TTC549 (cell line): ENCODE data around the gene SLC4A5.

Experiments
- FAIRE-seq: peaks from 2 replicates; lab custom pipeline; 2012; peaks lifted over from hg19 to GRCh38; lab: Jason Lieb, UNC

SLC4A5 gene, protein sequence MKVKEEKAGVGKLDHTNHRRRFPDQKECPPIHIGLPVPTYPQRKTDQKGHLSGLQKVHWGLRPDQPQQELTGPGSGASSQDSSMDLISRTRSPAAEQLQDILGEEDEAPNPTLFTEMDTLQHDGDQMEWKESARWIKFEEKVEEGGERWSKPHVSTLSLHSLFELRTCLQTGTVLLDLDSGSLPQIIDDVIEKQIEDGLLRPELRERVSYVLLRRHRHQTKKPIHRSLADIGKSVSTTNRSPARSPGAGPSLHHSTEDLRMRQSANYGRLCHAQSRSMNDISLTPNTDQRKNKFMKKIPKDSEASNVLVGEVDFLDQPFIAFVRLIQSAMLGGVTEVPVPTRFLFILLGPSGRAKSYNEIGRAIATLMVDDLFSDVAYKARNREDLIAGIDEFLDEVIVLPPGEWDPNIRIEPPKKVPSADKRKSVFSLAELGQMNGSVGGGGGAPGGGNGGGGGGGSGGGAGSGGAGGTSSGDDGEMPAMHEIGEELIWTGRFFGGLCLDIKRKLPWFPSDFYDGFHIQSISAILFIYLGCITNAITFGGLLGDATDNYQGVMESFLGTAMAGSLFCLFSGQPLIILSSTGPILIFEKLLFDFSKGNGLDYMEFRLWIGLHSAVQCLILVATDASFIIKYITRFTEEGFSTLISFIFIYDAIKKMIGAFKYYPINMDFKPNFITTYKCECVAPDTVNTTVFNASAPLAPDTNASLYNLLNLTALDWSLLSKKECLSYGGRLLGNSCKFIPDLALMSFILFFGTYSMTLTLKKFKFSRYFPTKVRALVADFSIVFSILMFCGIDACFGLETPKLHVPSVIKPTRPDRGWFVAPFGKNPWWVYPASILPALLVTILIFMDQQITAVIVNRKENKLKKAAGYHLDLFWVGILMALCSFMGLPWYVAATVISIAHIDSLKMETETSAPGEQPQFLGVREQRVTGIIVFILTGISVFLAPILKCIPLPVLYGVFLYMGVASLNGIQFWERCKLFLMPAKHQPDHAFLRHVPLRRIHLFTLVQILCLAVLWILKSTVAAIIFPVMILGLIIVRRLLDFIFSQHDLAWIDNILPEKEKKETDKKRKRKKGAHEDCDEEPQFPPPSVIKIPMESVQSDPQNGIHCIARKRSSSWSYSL

DNA sequence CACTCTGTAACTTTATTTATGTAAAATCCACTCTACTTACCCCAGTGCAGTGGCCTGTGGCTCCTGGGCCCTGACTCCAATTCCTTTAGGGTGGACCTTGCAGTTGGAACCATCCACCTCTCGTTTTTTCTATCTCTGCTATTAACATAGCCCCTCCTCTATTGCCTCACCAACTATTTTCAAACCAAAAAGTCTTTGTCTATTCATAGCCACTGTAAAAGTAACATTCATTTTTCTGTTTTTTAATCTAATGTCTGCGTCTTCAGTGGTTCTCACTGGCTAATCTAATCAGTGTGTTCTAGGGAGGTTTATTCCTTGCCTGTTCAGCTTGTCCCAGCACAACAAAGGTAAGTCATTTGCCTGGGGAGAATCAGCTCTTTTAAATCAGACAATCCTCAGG is at the start of gene SLC4A5:
Gene SLC4A5 (minus strand): TSS at position 101 of the 400 bp plus-strand sequence. CDS start 28,393 bp downstream, outside the sequence.
- no peak for FAIRE-seq

DNA sequence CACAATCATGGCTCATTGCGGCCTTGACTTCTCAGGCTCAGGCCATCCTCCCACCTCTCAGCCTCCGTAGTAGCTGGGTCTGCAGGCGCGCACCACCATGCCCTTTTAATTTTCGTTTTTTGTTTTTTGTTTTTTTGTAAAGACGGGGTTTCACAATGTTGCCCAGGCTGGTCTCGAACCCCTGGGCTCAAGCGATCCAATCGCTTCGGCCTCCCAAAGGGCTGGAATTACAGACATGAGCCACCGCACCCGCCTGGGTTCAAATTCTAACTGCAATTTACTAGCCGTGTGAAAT is 49.2 kb upstream of the SLC4A5 start:
- FAIRE-seq = no peak

DNA sequence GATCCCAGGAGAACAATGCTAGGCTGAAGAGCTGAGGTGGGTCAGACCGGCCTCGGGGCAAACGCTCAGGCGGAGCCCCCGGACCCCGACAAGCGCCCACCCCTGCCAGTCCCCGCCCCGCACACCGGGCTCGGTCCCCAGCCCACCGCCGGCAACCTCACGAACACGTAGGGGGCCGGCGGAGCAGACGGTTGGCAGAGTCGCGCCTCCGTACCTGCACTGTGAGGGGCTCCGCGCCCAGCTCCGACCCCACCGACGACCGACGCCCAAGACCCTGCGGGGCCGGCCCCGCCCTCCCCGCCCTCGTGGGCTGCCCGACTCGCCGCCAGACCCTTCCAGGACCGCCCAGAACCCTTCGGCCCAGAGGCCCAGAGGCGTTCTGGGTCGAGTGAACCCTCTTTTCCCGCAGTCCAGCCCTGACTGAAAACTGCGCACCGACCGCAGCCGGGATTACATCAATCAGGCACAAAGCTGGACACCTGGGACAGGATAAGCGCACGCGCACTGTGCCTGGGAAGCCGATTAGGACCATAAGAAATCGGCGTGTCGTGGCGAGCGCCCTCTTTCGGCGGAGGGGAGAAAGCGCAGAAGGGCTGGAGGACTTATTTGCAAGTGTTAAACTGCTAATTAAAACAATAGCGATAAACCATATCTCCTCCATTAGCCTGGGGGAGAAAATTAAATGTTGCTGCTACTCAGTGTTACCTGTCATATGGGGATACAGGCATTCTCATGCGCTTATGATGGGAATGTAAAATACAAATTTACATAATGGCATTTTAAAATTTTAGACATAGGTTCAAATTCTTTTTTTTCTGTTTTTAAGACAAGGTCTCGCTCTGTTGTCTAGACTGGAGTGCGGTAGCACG is 48.6 kb upstream of the SLC4A5 start:
- FAIRE-seq = peak; percentile 74

DNA sequence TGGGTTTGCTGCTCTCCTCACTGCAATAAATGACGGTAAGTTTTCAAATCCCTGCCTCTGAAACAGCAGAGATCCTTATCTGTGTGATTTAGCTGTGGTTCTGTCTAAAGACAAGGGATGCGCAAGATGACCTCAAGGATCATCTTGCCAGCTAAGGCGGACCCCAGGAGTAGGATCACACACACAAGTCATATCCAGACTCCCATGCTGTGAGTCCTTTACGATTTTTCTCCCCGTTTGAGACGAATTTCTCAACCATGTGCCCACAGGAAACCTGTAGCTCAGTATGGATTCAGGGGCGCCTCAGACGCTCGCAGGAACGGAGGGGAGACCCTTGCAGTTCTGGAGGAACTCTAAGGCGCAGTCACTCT is 48.0 kb upstream of the SLC4A5 start:
- no peak for FAIRE-seq

DNA sequence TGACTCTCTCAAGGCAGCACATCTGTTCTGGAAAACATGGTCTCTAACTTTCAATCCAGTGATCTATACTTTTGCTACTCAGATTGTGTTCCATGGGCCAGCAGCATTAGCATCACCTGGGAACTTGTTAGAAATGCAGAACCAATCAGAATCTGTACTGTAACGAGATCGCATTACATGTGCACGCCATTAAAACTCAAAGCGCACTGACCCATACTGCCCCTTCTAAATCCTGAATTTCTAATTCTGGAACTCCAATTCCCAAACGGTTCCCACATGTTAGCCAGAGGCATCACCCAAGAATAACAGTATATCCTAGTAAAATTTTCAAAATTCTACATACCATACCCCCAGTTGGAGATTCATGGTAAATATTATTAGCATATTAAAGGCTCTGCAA is 47.4 kb upstream of the SLC4A5 start:
- FAIRE-seq = no peak

DNA sequence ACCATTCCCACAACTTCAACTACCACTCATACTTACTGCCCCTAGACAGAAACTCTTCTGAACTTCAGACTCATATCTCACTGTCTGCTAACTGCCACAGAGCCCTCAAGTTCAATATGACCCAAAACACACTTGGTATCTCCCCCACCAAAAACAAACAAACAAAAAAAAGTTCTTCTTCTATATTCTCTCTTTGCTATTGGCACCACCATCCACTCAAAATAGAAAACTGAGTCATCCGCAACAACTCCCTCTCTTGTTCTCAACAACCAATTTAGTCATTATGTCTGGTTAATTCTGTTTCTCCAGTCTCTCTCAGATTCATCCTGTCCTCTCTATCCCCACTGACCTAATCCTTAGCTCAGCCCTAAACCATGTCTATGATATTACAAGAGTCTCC is 44.1 kb upstream of the SLC4A5 start:
- FAIRE-seq = no peak

DNA sequence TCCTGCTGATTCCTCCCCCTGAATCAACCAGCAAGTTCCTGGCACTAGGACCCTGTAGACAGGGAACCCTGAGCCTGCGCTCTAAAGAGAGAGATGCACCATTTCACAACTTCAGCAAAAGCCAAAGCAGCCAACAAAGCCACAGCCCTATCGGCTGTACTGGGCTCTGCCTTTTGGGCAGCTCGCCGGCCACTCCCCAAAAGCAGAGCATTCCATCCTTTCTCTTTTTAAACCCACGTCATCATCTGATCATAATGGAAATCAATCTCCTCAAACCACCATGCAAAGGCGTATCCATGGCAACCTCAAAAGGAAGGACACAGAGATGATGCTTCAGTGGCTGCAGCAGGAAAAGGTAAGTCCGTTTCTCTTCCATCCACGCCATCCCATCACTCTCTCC is 42.2 kb upstream of the SLC4A5 start:
- no peak for FAIRE-seq

DNA sequence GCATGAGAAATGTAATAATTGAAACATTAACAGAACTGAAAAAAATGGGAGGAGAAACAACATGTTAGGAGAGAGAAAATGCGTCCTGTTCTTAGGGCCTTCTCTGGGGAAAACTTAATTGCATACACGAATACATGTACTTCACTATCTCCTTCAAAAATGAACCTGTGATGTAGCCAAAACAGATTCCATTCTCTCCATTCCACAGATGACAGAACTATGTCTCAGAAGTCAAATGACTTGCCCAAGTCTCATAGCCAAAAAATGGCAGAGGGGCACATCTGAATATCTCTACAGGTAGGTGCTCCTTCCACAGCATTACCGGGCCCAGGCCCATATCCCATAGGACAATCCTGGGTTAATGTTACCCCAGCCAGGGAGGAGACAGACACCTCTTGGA is 40.8 kb upstream of the SLC4A5 start:
- no peak for FAIRE-seq

DNA sequence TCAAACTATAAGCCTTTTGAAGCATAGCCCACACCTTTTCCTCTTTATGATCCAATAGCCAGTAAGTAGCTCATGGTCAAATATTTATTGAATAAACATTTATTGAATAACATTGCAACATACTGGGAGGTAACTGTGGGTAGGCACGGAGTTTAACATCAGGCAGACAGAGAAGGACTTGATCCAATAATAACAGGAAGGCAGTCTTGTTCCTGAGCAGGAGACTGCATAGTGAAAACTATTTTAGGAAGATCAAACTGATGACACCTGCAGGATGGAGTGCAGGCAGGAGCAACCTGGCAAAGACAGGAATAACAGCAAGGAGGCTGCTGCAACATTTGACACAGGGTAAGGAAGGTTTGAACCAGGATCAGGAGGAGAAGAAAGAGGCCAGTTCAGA is 40.0 kb upstream of the SLC4A5 start:
- no peak for FAIRE-seq

DNA sequence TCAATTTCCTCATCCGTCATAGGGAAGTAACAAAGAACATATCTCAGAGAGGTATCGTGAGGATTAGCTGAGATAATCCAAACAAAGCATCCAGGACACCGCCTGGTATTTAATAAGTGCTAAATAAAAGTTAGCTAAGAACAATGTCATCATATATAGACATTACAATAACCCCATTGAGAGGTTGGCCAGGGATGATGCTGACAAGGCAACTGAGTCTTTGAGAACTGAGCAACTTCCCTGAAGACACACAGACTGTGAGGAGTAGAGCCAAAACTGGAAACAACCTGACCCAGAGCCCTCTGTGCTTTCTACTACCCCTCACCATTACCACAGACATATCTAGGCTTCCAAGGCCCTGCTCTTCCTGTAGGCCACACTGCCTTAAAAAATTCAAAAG is 38.5 kb upstream of the SLC4A5 start:
- FAIRE-seq = no peak

DNA sequence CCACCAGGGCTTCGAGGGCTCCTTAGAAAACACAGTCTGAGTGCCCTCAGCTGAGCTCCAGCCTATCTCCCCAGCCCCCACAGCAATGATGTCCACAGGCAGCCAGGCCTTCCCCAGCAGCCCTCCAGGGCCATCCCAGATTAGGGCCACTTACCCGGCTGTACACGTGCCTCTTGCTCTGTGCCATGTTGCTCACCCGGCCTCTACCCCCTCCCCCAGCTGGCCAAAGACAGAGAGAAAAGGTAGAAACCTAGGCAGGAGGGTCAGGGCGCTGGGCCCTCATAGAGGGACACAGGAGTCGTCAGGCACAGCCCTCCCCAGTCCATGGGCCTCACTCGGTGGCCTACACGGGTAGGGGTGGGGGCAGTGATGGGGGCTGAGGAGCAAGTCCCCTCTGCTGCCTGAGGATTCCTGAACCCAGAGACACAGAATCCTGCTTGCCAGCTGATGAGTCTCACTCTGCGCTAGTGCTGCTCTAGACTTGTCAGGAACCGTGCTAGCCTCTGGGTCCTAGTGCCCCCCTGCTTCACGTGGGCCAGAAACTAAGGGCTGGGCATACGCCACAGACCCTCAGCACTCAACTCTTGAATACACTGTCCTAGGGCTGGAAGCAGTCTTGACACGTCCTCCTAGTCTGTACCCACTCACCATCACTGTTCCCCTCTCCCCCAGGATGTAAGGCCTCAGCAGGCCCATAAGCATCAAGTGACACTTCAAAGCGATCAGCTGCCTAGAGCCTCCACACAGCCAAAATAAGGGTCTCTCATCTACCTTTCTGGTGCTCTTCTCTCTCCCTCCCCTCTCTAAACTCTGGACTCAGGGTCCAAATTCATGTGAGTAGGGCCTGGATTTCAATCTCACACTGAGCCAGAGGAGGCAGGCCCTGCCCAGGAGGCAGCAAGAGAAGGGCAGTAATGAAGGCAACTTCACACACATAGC is 36.9 kb upstream of the SLC4A5 start, which contains the start of gene DCTN1:
Gene DCTN1 (minus strand): TSS at position 461 of the 939 bp plus-strand sequence. CDS start 274 bp downstream, at position 187.
- no peak for FAIRE-seq

DNA sequence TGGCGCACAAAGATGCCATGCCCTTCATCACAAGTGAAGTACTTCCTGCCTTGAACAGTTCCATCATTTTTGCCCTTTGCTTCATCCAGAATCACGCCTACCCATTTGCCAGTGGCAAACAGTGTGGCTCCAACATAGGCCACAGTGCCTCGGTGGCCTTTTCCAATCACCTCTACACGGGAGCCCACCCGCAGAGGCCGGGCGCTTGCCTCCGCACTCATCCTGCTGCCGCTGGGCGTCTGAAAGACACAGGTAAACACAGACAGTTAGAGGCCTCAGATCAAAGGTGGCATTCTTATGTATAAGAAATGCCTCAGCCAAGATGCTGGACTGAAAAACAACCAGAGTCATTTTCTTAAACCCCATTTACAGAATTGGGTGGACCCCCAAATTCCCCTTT is 34.8 kb upstream of the SLC4A5 start:
- no peak for FAIRE-seq

DNA sequence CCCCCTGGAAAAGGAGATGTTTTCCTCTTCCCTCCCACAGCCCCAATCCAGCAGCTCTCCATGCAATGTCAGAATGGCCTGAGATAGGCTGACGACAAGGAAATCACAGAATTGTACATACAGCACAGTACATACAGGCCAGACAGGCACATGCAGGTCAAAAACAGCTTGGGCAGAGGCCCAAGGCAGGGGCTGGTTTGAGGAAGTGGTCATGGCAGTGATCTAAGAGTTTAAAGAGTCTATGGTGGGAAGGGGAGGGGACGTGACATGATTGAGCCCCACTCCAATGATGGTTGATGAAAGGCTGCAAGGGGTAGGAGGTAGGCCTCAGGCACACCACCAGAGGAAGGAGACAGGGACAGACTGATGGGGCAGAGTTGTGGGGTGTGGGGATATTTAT is 32.6 kb upstream of the SLC4A5 start:
- no peak for FAIRE-seq

DNA sequence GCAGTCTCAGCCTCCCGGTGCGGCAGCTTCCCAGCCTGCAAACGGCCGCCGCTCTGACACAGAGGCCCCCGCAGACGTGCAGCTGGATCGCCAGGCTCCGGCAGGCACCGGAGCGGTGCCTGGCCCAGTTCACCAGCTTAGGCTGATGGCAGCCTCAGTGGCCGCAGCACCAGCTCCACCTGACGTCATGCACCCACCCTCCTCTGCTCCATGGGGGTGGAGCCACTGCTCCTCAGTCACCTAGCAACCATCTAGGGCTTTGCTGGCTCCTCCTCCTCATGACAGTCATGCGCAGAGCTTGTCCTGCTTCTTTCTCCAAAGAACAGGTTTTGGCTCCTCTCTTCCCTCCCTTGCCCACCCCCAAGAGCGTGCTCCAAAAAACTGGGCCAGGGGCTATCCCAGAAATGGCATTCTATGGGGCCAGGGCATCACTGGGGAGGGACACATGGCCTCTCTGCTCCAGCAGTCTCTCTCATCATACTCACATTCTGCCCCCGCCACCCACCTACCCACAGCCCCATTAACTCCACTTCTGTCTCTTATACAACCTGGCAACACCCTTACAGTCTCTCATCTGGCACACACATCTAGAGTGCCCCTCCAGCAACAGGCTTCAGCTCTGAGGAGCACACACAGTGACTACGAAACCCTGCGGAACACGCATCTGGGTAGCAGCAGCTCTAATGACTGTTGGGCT is 31.4 kb upstream of the SLC4A5 start:
- no peak for FAIRE-seq

DNA sequence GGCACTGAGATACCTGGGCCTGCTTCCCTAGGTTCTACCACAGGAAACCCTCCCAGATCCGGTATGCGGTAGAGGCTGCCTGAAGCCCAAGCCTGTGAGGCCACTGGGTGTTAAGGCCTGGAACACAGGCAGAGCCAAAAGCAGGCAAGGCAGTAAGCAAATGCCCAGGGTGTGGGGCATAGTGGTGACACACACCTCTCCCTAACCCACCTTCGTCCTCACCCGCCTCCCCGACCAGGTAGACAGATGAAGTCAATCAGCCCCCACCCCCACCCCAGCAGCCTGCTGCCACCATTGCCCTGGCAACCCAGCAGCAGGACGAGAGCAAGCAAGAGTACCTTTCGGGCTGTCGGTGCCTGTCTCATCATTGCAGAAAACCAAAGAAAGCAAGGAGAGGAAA is 30.8 kb upstream of the SLC4A5 start:
- FAIRE-seq = no peak

DNA sequence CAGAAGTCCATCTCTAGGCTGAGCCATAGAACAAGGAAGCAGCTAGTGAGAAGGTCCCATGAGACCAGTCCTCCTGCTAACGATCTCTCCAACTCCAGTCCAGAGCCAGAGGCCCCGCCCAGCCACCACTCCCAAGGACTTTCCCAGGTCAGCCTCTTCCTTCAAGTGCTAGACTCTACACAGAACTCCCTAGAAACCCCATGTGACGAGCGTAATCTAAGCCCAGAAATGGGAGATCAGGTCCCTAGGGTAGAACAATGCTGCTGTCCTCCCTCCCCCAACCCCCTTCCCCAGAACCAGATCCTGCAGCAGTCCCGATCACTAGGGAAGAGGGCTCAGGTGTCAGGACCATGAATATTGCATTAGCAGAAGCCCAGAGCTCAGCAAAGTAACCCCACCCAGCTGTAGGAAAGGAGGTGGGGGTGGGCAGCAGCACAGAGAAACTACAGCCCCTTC is 30.0 kb upstream of the SLC4A5 start:
- FAIRE-seq = no peak

DNA sequence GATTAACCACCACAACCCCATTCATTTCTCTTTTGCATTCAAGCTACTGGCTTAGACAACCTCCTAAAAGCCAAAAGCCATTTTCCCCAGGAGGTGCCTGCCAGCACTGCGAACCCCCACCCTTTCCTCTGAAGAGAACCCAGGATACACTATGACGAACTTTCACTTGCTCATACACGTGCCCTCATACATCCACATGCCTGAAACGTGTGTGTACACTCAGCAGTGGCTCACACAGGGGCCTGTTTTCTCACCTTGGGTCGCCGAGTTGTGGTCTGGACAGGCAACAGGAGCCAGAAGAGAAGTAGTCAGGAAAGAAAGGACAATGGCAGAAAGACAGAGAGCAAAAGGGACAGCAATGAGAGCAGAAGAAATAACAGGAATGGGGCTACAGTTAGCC is 29.5 kb upstream of the SLC4A5 start:
- FAIRE-seq = no peak

DNA sequence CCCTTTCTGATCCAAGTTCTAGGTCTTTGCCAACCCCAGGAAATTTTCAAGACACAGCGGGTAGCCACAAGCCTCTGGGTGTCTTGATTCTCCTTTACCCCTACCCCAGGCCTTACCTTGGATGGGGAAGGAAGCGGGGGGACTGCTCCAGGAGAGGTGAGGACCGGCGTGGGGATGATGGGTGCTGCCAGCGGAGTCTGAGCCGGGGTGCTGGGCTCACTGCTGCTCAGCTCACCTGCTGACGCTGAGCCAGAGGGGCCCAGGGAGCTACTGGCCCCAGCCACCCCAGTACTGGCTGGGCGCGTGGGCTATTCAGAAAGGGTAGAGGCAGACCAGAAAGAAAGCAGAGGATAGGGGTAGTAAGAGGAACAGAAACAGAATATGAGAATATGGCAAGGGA is 28.2 kb upstream of the SLC4A5 start:
- FAIRE-seq = no peak

DNA sequence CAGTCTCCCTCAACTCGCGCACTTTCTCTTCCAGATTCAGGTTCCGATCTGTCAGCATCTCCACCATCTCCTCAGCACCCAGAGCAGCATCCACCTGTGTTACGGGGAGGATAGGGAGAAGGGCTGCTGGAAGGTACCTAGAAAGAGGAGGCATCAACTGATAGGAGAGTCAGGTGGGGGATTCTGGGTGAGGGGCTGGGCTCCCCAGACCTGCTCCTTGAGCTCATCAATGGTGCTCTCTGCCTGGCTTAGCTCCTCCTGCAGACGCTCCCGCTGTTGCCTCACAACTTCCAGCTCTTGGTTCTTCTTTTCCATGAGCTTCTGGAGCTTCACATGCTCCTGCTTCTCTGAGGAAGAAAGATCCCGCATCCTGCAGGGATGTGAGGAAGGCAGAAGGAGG is 26.8 kb upstream of the SLC4A5 start:
- no peak for FAIRE-seq

DNA sequence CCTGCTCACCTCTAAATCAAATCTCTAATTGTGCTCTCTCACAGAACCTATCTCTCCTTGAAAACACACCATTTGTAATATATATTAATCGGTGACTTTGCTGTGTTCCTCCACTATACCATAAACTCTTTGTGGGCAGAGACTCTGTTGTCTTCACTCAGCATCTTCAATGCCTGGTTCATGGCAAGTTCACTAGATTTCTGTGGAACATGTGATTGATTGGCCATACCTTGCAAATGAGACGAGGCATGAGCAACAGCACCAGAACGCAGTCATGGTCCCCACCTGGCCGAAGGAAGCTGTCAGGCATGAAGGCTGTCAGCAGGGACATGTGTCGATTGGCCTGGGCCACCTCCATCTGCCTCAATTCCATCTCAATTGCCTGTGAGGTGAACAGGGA is 25.3 kb upstream of the SLC4A5 start:
- no peak for FAIRE-seq
